Thyroid gland (tissue), 4 donors: ENCODE measurements around the gene ANKRD13D. TPM values are rescaled to one million over a fixed set of nuclear protein-coding genes. Genes with fewer than 3 reads are reported as not detected.

Experiments used
- DNase-seq, 2 donors: peaks; one replicate each; pipeline ENCODE4 v3.0.0-alpha.2; 2019
- H3K27ac ChIP-seq, 3 donors: fragments of 200-600 bp; sonication (generic); 1 replicate in 2 of 3; 2 replicates in 1 of 3; pipeline ENCODE4 v1.5.1; 2016 to 2019; ENCODE audit warnings: mild to moderate bottlenecking in 1 of 3, moderate library complexity in 1 of 3
- H3K27me3 ChIP-seq: fragments of 200-600 bp; sonication (generic); one replicate; pipeline ENCODE4 v1.5.1; 2019
- H3K36me3 ChIP-seq, 2 donors: fragments of 200-600 bp; sonication (generic); one replicate each; pipeline ENCODE4 v1.5.1; 2016 to 2019
- H3K4me1 ChIP-seq, 2 donors: fragments of 200-600 bp; sonication (generic); one replicate each; pipeline ENCODE4 v1.5.1; 2017 to 2019
- H3K4me3 ChIP-seq, 3 donors: fragments of 200-600 bp; sonication (generic); replicated peaks in 1 of 3; 1 replicate in 2 of 3; 2 replicates in 1 of 3; pipeline ENCODE4 v1.5.1; 2016; ENCODE audit warnings: mild to moderate bottlenecking in 1 of 3
- H3K9me3 ChIP-seq: fragments of 200-600 bp; sonication (generic); one replicate; pipeline ENCODE4 v1.5.1; 2017
- POLR2A ChIP-seq, 2 donors: fragments of 450-650 bp; IDR thresholded peaks; one replicate each; pipeline ENCODE4 v1.6.1; 2017; ENCODE audit warnings: antibody characterized with exemption in 2 of 2, mild to moderate bottlenecking in 2 of 2, moderate library complexity in 1 of 2
- WGBS, 2 donors: methylation state at CpG; one replicate each; pipeline ENCODE4 v1.1.5; 2017; 5-methylcytosine and 5-hydroxymethylcytosine counted together
- intact Hi-C: fragments of 100-400 bp; cut with DNase I; formaldehyde crosslinking; loops from one replicate; pipeline ENCODE4 v1.15.1; 2023
- total RNA-seq, 4 donors: library from RNA; depleted of rRNA; stranded (reverse); fragments of >200 nt; gene quantifications; one replicate each; pipeline ENCODE4 v1.2.3, GENCODE V29; 2016
- TF ChIP-seq, protein P1 (sequence below), 6 experiments: fragments of 200-600 bp in 3 of 6; fragments of 450-650 bp in 3 of 6; sonication (generic) in 3 of 6; IDR thresholded peaks; one replicate each; pipeline ENCODE4 v1.5.1; 2016 to 2019; ENCODE audit warnings: antibody characterized with exemption in 6 of 6, mild to moderate bottlenecking in 2 of 6, inconsistent platforms in 1 of 6, moderate library complexity in 1 of 6

ANKRD13D gene
- total RNA-seq, 4 donors from 2014 or later: 27.9 to 36.8 (median 31.5) TPM

DNA sequence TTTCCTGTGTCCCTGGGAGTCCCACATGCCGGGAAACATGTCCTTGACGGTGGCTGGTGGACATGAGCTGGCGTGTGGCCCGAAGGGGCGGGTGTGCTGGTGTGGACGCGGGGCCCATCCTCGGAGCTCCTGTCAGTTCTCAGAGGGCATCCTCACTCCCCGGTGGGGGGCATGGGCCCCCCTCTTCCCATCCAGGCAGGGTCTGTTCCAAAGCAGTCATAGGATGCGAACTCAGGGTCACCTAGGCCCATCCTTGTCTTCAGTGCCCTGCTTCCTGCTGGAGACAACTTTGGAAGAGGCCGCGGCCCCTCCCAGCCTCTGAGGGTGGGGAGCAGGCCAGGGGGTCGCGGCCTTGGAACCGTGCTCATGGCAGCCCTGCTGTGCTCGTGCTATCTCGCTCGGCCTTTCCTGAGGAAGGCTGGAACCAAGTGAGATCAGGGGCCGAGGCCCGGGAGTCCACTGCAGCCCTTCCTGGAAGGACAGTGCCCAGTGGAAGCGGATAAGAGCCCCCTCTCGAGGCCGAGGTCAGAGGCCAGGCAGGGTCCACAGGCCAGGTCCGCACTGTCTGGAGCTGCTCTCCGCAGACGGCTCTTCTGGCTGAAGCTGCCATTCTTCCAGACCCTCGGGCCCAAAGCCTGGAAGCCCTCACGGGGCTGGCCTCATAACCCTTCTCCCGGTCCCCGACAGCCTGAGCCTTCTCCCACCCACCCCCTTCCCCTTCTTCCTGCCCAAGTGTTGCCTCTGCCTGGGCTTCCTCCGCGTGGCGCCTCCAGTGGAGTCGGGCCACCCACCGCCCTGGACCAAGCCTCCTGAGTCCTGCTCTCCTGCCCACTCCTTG is 14.1 kb upstream of the ANKRD13D start:
- WGBS, 2 donors: 65 to 73% methylated on average over 17 to 21 of the region's 35 CpGs
- Histone ChIP-seq H3K4me1 (peaks cover 37 to 85% of the 10 kb centered on the region in 2 donors), H3K9me3 (no peaks in the 10 kb centered on the region), H3K36me3 (peaks cover 5 to 12% of the 10 kb centered on the region in 2 donors), H3K4me3 (peak overlapping the region in 1 of 3 donors; percentile 0), H3K27ac (peak overlapping the region; percentile 32 to 71 (median 36)), H3K27me3 (no peaks in the 10 kb centered on the region)
- peak in 1 of 2 donors; percentile 12 for DNase-seq
- no peak for TF ChIP-seq POLR2A (IDR thresholded peaks at IDR 0.05)
- TF ChIP-seq, protein P1, sequence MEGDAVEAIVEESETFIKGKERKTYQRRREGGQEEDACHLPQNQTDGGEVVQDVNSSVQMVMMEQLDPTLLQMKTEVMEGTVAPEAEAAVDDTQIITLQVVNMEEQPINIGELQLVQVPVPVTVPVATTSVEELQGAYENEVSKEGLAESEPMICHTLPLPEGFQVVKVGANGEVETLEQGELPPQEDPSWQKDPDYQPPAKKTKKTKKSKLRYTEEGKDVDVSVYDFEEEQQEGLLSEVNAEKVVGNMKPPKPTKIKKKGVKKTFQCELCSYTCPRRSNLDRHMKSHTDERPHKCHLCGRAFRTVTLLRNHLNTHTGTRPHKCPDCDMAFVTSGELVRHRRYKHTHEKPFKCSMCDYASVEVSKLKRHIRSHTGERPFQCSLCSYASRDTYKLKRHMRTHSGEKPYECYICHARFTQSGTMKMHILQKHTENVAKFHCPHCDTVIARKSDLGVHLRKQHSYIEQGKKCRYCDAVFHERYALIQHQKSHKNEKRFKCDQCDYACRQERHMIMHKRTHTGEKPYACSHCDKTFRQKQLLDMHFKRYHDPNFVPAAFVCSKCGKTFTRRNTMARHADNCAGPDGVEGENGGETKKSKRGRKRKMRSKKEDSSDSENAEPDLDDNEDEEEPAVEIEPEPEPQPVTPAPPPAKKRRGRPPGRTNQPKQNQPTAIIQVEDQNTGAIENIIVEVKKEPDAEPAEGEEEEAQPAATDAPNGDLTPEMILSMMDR (IDR thresholded peaks at IDR 0.05): no peak
- intact Hi-C loops: no loop called here

DNA sequence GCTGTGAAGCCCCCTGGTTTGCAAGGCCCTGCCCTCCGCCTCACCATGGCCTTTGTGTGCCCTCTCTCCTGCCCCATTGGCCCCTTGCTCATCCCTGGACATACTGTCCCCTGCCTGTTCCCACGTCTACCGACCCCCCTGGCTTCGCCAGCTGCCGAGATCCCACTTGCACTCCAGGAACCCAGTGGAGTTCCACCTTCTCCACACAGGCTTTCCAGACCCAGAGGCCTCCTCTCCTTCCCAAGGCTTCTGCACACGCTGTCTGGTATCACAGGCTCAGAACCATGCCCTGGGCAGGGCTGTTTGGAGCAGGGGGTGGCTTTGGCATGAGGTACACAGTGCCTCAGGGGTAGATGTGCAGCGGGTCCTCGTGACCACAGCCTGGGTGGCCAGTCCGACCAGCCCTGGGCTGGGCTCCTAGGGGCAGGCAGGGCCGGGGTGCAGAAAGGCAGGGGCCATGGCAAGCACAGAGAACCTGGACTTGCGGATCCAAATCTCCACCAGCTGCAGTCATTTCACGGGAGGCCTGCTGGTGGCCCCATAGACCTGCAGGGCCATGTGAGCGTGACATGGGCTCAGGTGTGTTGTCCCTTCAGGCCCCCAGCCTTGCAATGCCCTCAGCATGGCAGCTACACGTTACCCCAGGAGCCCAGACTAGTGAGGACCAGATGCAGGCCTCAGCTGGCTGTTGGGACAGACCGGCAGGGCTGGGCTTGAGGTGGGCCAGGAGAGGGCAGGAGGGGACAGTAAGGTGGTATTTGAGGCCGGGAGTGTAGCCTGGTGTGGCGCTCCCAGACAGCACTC is 13.3 kb upstream of the ANKRD13D start:
- Histone ChIP-seq H3K4me1 (peaks cover 35 to 82% of the 10 kb centered on the region in 2 donors), H3K4me3 (no peak overlapping the region), H3K9me3 (no peaks in the 10 kb centered on the region), H3K27me3 (no peaks in the 10 kb centered on the region), H3K27ac (peak overlapping the region in 2 of 3 donors; percentile 36 to 71), H3K36me3 (peaks cover 13 to 20% of the 10 kb centered on the region in 2 donors)
- WGBS, 2 donors: 87 to 93% methylated on average over 10 to 15 of the region's 17 CpGs
- TF ChIP-seq, protein P1 (IDR thresholded peaks at IDR 0.05): no peak
- TF ChIP-seq POLR2A (IDR thresholded peaks at IDR 0.05): no peak
- intact Hi-C loops: no loop called here
- peak in 1 of 2 donors; percentile 1 for DNase-seq

- H3K4me3 ChIP-seq: peak overlapping the region in 1 of 3 donors; percentile 7
- intact Hi-C loops: no loop called here
- peaks cover 35 to 77% of the 10 kb centered on the region in 2 donors for H3K4me1 ChIP-seq
- WGBS, 2 donors: 81 to 90% methylated on average over 3 to 7 of the region's 16 CpGs
- no peaks in the 10 kb centered on the region for H3K9me3 ChIP-seq
- peaks cover 23 to 26% of the 10 kb centered on the region in 2 donors for H3K36me3 ChIP-seq
- peak overlapping the region; percentile 41 to 74 (median 67) for H3K27ac ChIP-seq
- TF ChIP-seq, protein P1 (IDR thresholded peaks at IDR 0.05): no peak
- TF ChIP-seq POLR2A (IDR thresholded peaks at IDR 0.05): no peak
- H3K27me3 ChIP-seq: no peaks in the 10 kb centered on the region
- no peak for DNase-seq
These were observed 12.3 kb upstream of the ANKRD13D start for GRCh38 chr11:67276781-67277230.

DNA sequence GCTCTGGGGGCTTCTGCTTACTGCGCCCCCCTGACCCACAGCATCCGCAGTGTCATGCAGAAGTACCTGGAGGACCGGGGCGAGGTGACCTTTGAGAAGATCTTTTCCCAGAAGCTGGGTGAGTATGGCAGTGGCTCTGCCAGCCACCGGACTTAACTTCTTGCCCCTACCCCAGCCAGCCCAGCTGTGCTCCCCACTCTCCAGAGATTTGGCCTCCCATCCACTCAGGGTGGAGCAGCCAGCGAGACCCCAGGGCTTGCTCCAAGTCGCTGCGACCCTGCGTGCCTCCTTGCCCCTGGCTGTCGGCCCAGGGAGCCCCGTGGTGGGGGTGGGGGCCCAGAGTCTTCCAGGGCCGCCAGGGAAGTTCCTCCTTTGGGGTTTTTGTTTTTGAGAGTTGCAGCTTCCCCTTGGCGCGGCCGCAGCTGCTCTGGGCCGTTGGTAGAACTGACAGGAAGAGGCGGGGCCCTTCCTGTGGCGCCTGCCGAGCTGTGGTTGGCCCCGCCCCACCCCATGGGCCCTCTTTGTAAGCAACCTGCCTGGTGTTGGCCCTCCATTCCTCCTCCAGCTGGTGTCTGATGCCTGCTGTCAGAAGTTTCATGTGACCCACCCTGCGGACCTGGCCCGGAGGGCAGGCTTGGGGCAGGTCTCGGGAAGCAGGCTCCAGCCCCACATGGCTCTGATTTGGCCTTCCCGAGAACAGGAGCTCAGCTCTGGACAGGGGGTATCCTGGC is 11.7 kb upstream of the ANKRD13D start:
- Histone ChIP-seq H3K4me3 (peak overlapping the region in 1 of 3 donors; percentile 7), H3K27ac (peak overlapping the region; percentile 41 to 74 (median 67)), H3K36me3 (peaks cover 29 to 32% of the 10 kb centered on the region in 2 donors), H3K27me3 (no peaks in the 10 kb centered on the region), H3K9me3 (no peaks in the 10 kb centered on the region), H3K4me1 (peaks cover 35 to 71% of the 10 kb centered on the region in 2 donors)
- intact Hi-C loops: no loop called here
- TF ChIP-seq POLR2A (IDR thresholded peaks at IDR 0.05): peak in 1 of 2 donors; percentile 19
- TF ChIP-seq, protein P1 (IDR thresholded peaks at IDR 0.05): no peak
- DNase-seq: peak; percentile 62 to 67
- WGBS, 2 donors: 39 to 71% methylated on average over 13 to 16 of the region's 24 CpGs
